Subcutaneous abdominal adipose tissue (tissue), 5 donors: Measurements from ENCODE around the gene DPYD.

Experiments used
- H3K27ac ChIP-seq: one replicate; pipeline ENCODE4 v1.7.0; 2013; ENCODE audit warnings: low read depth, mild to moderate bottlenecking, inconsistent platforms, low read length, moderate library complexity
- H3K27me3 ChIP-seq, 5 donors: one replicate each; pipeline ENCODE4 v1.7.0; 2013; ENCODE audit warnings: low read length in 5 of 5, inconsistent platforms in 1 of 5; ENCODE audit not compliant: control insufficient read depth in 5 of 5, insufficient read depth in 4 of 5
- H3K36me3 ChIP-seq, 5 donors: one replicate each; pipeline ENCODE4 v1.7.0; 2013; ENCODE audit warnings: low read length in 5 of 5; ENCODE audit not compliant: control insufficient read depth in 5 of 5, insufficient read depth in 5 of 5
- H3K4me1 ChIP-seq, 5 donors: one replicate each; pipeline ENCODE4 v1.7.0; 2013; ENCODE audit warnings: low read length in 5 of 5, mild to moderate bottlenecking in 3 of 5, moderate library complexity in 1 of 5; ENCODE audit not compliant: control insufficient read depth in 5 of 5, insufficient read depth in 5 of 5
- H3K4me3 ChIP-seq, 5 donors: one replicate each; pipeline ENCODE4 v1.7.0; 2013; ENCODE audit warnings: low read length in 5 of 5, low read depth in 1 of 5
- H3K9ac ChIP-seq, 5 donors: one replicate each; pipeline ENCODE4 v1.7.0; 2013; ENCODE audit warnings: low read length in 5 of 5, mild to moderate bottlenecking in 4 of 5, moderate library complexity in 3 of 5
- H3K9me3 ChIP-seq, 5 donors: one replicate each; pipeline ENCODE4 v1.7.0; 2013; ENCODE audit warnings: low read length in 5 of 5; ENCODE audit not compliant: control insufficient read depth in 5 of 5
- donor health status: healthy.
- donor health status: healthy.
- donor health status: healthy.
- donor health status: healthy.
- donor health status: healthy.

DPYD gene

DNA sequence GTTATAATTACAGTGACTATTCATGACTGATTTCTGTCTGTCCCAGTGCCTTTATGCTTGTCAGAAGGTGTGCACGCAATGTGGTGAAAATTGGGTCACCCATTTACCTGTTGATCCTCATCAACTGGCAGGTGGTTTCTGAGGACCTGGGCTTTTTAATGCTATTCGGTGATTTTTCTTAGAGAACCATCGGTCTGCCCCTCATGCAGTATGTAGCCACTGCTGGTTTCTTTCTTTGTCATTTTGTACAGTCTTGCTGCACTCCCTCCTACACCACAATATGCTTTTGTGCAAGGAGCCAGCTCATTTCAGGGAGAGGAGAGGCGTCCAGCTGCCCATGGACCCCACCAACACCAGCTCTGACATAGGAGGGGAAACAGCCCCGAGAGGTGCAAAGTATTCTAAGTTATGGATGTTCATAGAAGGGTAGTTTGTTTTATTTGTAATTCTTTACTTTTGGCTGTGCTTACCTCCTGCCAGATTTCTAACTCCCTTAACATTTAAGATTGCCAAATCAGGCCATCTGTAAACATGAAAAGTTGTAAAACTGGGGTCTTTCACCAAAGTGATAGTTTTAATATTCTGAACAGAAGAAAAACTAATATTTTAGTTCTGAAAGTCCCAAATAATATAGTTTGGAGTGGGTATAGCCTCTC, 873.9 kb downstream of the DPYD start:
- peaks cover 0 to 15% (median 3%) of the 10 kb centered on the region in 5 donors for H3K4me1 ChIP-seq
- peaks cover 0 to 10% (median 9%) of the 10 kb centered on the region in 5 donors for H3K9me3 ChIP-seq
- H3K27me3 ChIP-seq = peaks cover 0 to 2% (median 0%) of the 10 kb centered on the region in 5 donors
- no peak overlapping the region for H3K27ac ChIP-seq
- no peak overlapping the region for H3K4me3 ChIP-seq
- no peak overlapping the region for H3K9ac ChIP-seq
- H3K36me3 ChIP-seq = no peaks in the 10 kb centered on the region

- H3K36me3 ChIP-seq = no peaks in the 10 kb centered on the region
Observed at GRCh38 chr1:97044159-97044760, 876.6 kb downstream of the DPYD start.

DNA sequence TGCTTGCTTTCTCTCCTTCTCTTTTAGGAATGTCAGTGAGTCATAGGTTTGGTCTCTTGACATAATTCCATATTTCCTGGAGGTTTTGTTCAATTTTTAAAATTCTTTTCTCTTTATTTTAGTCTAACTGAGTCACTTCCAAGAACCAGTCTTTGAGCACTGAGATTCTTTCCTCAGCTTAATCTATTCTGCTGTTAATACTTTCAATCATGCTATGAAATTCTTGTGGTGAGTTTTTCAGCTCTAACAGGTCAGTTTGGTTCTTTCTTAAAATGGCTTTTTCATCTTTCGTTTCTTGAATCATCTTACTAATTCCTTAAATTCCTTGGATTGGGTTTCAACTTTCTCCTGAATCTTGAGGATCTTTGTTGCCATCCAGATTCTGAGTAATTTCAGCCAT, 878.3 kb downstream of the DPYD start:
- Histone ChIP-seq H3K4me1 (peaks cover 0 to 10% (median 3%) of the 10 kb centered on the region in 5 donors), H3K9ac (no peak overlapping the region), H3K27ac (no peak overlapping the region), H3K36me3 (no peaks in the 10 kb centered on the region), H3K9me3 (peaks cover 0 to 21% (median 10%) of the 10 kb centered on the region in 5 donors), H3K27me3 (peaks cover 0 to 2% (median 0%) of the 10 kb centered on the region in 5 donors), H3K4me3 (no peak overlapping the region)

More at GRCh38 chr1:97044159-97044760, 876.6 kb downstream of the DPYD start:
- H3K4me3 ChIP-seq = no peak overlapping the region
- H3K9ac ChIP-seq = no peak overlapping the region
- peaks cover 0 to 2% (median 0%) of the 10 kb centered on the region in 5 donors for H3K27me3 ChIP-seq
- H3K27ac ChIP-seq = no peak overlapping the region
- peaks cover 0 to 15% (median 3%) of the 10 kb centered on the region in 5 donors for H3K4me1 ChIP-seq
- peaks cover 0 to 18% (median 9%) of the 10 kb centered on the region in 5 donors for H3K9me3 ChIP-seq

- H3K27ac ChIP-seq = no peak overlapping the region
- H3K4me3 ChIP-seq = no peak overlapping the region
- peaks cover 0 to 21% (median 10%) of the 10 kb centered on the region in 5 donors for H3K9me3 ChIP-seq
- H3K27me3 ChIP-seq = no peaks in the 10 kb centered on the region
- no peaks in the 10 kb centered on the region for H3K4me1 ChIP-seq
- no peak overlapping the region for H3K9ac ChIP-seq
- H3K36me3 ChIP-seq = no peaks in the 10 kb centered on the region
Observed at GRCh38 chr1:97041026-97041425, 879.8 kb downstream of the DPYD start.

DNA sequence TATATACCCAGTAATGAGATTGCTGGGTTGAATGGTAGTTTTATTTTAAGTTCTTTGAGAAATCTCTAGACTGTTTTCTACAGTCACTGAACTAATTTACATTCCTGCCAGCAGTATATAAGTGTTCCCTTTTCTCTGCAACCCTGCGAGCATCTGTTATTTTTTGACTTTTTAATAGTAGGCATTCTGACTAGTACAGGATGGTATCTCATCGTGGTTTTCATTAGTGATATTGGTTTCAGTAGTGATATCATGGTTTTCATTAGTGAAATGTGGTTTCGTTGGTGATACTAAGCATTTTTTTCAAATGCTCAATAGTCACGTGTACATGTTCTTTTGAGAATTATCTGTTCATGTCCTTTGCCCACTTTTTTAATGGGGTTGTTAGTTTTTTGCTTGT, 882.4 kb downstream of the DPYD start:
- no peaks in the 10 kb centered on the region for H3K27me3 ChIP-seq
- H3K9me3 ChIP-seq = peaks cover 0 to 19% (median 9%) of the 10 kb centered on the region in 5 donors
- H3K4me3 ChIP-seq = no peak overlapping the region
- no peaks in the 10 kb centered on the region for H3K4me1 ChIP-seq
- H3K27ac ChIP-seq = no peak overlapping the region
- no peaks in the 10 kb centered on the region for H3K36me3 ChIP-seq
- no peak overlapping the region for H3K9ac ChIP-seq

- no peaks in the 10 kb centered on the region for H3K4me1 ChIP-seq
- H3K9ac ChIP-seq = no peak overlapping the region
- no peak overlapping the region for H3K4me3 ChIP-seq
- H3K9me3 ChIP-seq = peaks cover 0 to 10% (median 0%) of the 10 kb centered on the region in 5 donors
- no peaks in the 10 kb centered on the region for H3K36me3 ChIP-seq
- no peaks in the 10 kb centered on the region for H3K27me3 ChIP-seq
- H3K27ac ChIP-seq = no peak overlapping the region
Observed at GRCh38 chr1:97034651-97035050, 886.2 kb downstream of the DPYD start.

DNA sequence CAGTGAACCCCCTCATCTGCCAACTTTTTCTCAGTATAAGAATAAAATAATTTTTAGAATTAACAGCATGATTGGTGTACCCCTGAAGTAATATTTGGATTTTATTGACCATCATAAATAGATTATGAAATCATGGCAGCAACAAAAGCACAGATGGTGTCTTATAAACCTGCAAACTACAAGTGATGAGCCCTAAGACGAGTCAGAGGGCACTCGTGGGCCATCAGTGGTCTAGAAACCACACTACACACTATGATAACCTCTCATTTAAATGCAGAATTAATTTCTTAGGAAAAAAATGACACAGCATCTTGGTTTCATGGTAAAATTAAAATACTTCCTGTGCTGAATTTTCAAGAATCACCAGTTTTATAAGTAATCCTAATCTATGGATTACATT, 886.9 kb downstream of the DPYD start:
- Histone ChIP-seq H3K27me3 (no peaks in the 10 kb centered on the region), H3K27ac (no peak overlapping the region), H3K4me1 (no peaks in the 10 kb centered on the region), H3K4me3 (no peak overlapping the region), H3K9me3 (peaks cover 0 to 5% (median 0%) of the 10 kb centered on the region in 5 donors), H3K9ac (no peak overlapping the region), H3K36me3 (no peaks in the 10 kb centered on the region)
